ENCODE data around the gene AP5S1.

The AP5S1 gene

GRCh38 chr20:3815703-3816315 lies 4.5 kb upstream of the AP5S1 start:
- DNase-seq (ENCODE audit: extremely low read depth, insufficient read length), result no peak
- no peaks in the 10 kb centered on the region for H3K27me3 ChIP-seq (replicated peaks; ENCODE audit: control insufficient read depth, insufficient read depth, low read length)
- TF ChIP-seq CTCF (IDR thresholded peaks at IDR 0.05; ENCODE audit: insufficient read depth, low read length, poor library complexity, severe bottlenecking), result no peak
- no peaks in the 10 kb centered on the region for H3K36me3 ChIP-seq (ENCODE audit: control insufficient read depth, insufficient read depth, low read length)
- H3K4me3 ChIP-seq (replicated peaks; ENCODE audit: low read depth, low read length), result no peak overlapping the region

- Histone ChIP-seq H3K36me3 (ENCODE audit: control insufficient read depth, insufficient read depth, low read length) (peaks cover 4% of the 10 kb centered on the region), H3K27me3 (replicated peaks; ENCODE audit: control insufficient read depth, insufficient read depth, low read length) (no peaks in the 10 kb centered on the region), H3K4me3 (replicated peaks; ENCODE audit: low read depth, low read length) (no peak overlapping the region)
- TF ChIP-seq CTCF (IDR thresholded peaks at IDR 0.05; ENCODE audit: insufficient read depth, low read length, poor library complexity, severe bottlenecking), result peak; percentile 59
- no peak for DNase-seq (ENCODE audit: extremely low read depth, insufficient read length)
Measured at GRCh38 chr20:3818155-3819151, 1.9 kb upstream of the AP5S1 start.

- TF ChIP-seq CTCF (IDR thresholded peaks at IDR 0.05; ENCODE audit: insufficient read depth, low read length, poor library complexity, severe bottlenecking), result no peak
- Histone ChIP-seq H3K4me3 (replicated peaks; ENCODE audit: low read depth, low read length) (peak overlapping the region; percentile 53), H3K27me3 (replicated peaks; ENCODE audit: control insufficient read depth, insufficient read depth, low read length) (no peaks in the 10 kb centered on the region), H3K36me3 (ENCODE audit: control insufficient read depth, insufficient read depth, low read length) (peaks cover 9% of the 10 kb centered on the region)
- DNase-seq (ENCODE audit: extremely low read depth, insufficient read length), result no peak
Measured at GRCh38 chr20:3819411-3820047, 818 bp upstream of the AP5S1 start.

- DNase-seq (ENCODE audit: extremely low read depth, insufficient read length), result no peak
- Histone ChIP-seq H3K27me3 (replicated peaks; ENCODE audit: control insufficient read depth, insufficient read depth, low read length) (no peaks in the 10 kb centered on the region), H3K36me3 (ENCODE audit: control insufficient read depth, insufficient read depth, low read length) (peaks cover 11% of the 10 kb centered on the region), H3K4me3 (replicated peaks; ENCODE audit: low read depth, low read length) (peak overlapping the region; percentile 86)
- TF ChIP-seq CTCF (IDR thresholded peaks at IDR 0.05; ENCODE audit: insufficient read depth, low read length, poor library complexity, severe bottlenecking), result no peak
Measured at GRCh38 chr20:3820901-3821727, 767 bp downstream of the AP5S1 start.

GRCh38 chr20:3821996-3822395 lies 1.6 kb downstream of the AP5S1 start:
- no peak for DNase-seq (ENCODE audit: extremely low read depth, insufficient read length)
- Histone ChIP-seq H3K36me3 (ENCODE audit: control insufficient read depth, insufficient read depth, low read length) (peaks cover 11% of the 10 kb centered on the region), H3K4me3 (replicated peaks; ENCODE audit: low read depth, low read length) (no peak overlapping the region), H3K27me3 (replicated peaks; ENCODE audit: control insufficient read depth, insufficient read depth, low read length) (no peaks in the 10 kb centered on the region)
- TF ChIP-seq CTCF (IDR thresholded peaks at IDR 0.05; ENCODE audit: insufficient read depth, low read length, poor library complexity, severe bottlenecking), result no peak

Data from GM06990 (cell line).